H1 (cell line): ENCODE measurements around the gene TMED10. TPM values are rescaled to one million over a fixed set of nuclear protein-coding genes. Genes with fewer than 3 reads are reported as not detected.

Experiments
- CTCF ChIA-PET: fragments of 300-600 bp; sonication (Branson Sonifier 250); formaldehyde crosslinking; loops from one replicate; lab custom pipeline; 2021; ENCODE audit not compliant: partially characterized antibody; lab: Charles Lee
- POLR2A ChIA-PET: fragments of 300-600 bp; sonication (Branson Sonifier 250); formaldehyde crosslinking; loops from one replicate; lab custom pipeline; 2021; ENCODE audit warnings: inconsistent platforms; ENCODE audit not compliant: partially characterized antibody; lab: Charles Lee
- DNase-seq, 2 experiments: peaks; one replicate each; pipeline versions ENCODE4 v3.0.0 to v3.0.0-alpha.2; 2010 to 2022; ENCODE audit warnings: low spot score in 2 of 2, low read depth in 1 of 2, mixed read lengths in 1 of 2
- FAIRE-seq: peaks from 2 replicates; lab custom pipeline; 2011; peaks lifted over from hg19 to GRCh38; lab: Jason Lieb, UNC
- H2AFZ ChIP-seq: 2 replicates; pipeline ENCODE4 v1.8.1; 2012; ENCODE audit warnings: low read length, inconsistent platforms
- H2AK5ac ChIP-seq: 2 replicates; pipeline ENCODE4 v1.6.1; 2013; ENCODE audit warnings: low read depth, low read length
- H2BK120ac ChIP-seq: replicated peaks from 2 replicates; pipeline ENCODE3; 2013; ENCODE audit warnings: low read depth, low read length, inconsistent platforms
- H2BK12ac ChIP-seq: 2 replicates; pipeline ENCODE4 v1.6.1; 2013; ENCODE audit warnings: low read depth, low read length
- H2BK15ac ChIP-seq: 2 replicates; pipeline ENCODE4 v1.6.1; 2013; ENCODE audit warnings: low read length
- H2BK20ac ChIP-seq: 2 replicates; pipeline ENCODE4 v1.6.1; 2013; ENCODE audit warnings: low read length
- H2BK5ac ChIP-seq: 2 replicates; pipeline ENCODE4 v1.6.1; 2013; ENCODE audit warnings: low read depth, low read length
- H3K14ac ChIP-seq: 2 replicates; pipeline ENCODE4 v1.6.1; 2013; ENCODE audit warnings: inconsistent platforms; ENCODE audit not compliant: insufficient read length
- H3K18ac ChIP-seq: 2 replicates; pipeline ENCODE4 v1.6.1; 2013; ENCODE audit warnings: low read length; ENCODE audit errors: extremely low read depth
- H3K23ac ChIP-seq: 2 replicates; pipeline ENCODE4 v1.6.1; 2013; ENCODE audit warnings: inconsistent platforms; ENCODE audit not compliant: insufficient read length
- H3K23me2 ChIP-seq: 2 replicates; pipeline ENCODE4 v1.6.1; 2013; ENCODE audit warnings: low read depth, low read length
- H3K27ac ChIP-seq: 2 replicates; pipeline ENCODE4 v1.6.1; 2011; ENCODE audit warnings: low read depth, low read length, inconsistent platforms
- H3K27me3 ChIP-seq, 4 experiments: replicated peaks in 1 of 4; 1 replicate in 1 of 4; 2 replicates in 3 of 4; pipeline versions ENCODE4 v1.6.1 to v1.8.1; 2011 to 2013; ENCODE audit warnings: low read length in 3 of 4, mild to moderate bottlenecking in 3 of 4, inconsistent platforms in 2 of 4, mixed read lengths in 2 of 4, moderate library complexity in 1 of 4; ENCODE audit not compliant: control insufficient read depth in 3 of 4, insufficient read depth in 3 of 4; ENCODE audit errors: extremely low read depth in 1 of 4
- H3K36me3 ChIP-seq, 4 experiments: 2 replicates each; pipeline versions ENCODE4 v1.6.1 to v1.8.1; 2011 to 2013; ENCODE audit warnings: mild to moderate bottlenecking in 4 of 4, low read length in 3 of 4, moderate library complexity in 2 of 4, control low read depth in 1 of 4, inconsistent platforms in 1 of 4; ENCODE audit not compliant: insufficient read depth in 4 of 4, control insufficient read depth in 2 of 4
- H3K4ac ChIP-seq: replicated peaks from 2 replicates; pipeline ENCODE3; 2013; ENCODE audit warnings: low read length, low read depth, mixed read lengths, inconsistent platforms; ENCODE audit not compliant: insufficient read length
- H3K4me1 ChIP-seq, 4 experiments: replicated peaks in 1 of 4; 1 replicate in 1 of 4; 2 replicates in 3 of 4; pipeline versions ENCODE4 v1.6.1 to v1.8.1; 2011 to 2013; ENCODE audit warnings: low read length in 3 of 4, inconsistent platforms in 2 of 4, mixed read lengths in 1 of 4; ENCODE audit not compliant: insufficient read depth in 4 of 4, control insufficient read depth in 3 of 4
- H3K4me2 ChIP-seq, 2 experiments: 2 replicates each; pipeline versions ENCODE4 v1.6.1 to v1.8.1; 2011 to 2013; ENCODE audit warnings: low read depth in 2 of 2, low read length in 2 of 2, control low read depth in 1 of 2, inconsistent platforms in 1 of 2, mild to moderate bottlenecking in 1 of 2; ENCODE audit not compliant: insufficient read depth in 1 of 2
- H3K4me3 ChIP-seq, 4 experiments: fragments of 200-600, 300-600 bp in 1 of 4; sonication (generic), shearing (Covaris generic), sonication (Bioruptor Twin) in 1 of 4; 2 replicates each; pipeline versions ENCODE4 v1.5.1 to v1.8.1; 2011 to 2016; ENCODE audit warnings: low read length in 4 of 4, low read depth in 3 of 4, control low read depth in 2 of 4, inconsistent platforms in 2 of 4, mild to moderate bottlenecking in 2 of 4, mixed read lengths in 1 of 4, moderate library complexity in 1 of 4; ENCODE audit not compliant: insufficient read depth in 2 of 4; ENCODE audit errors: extremely low read depth in 1 of 4
- H3K56ac ChIP-seq: replicated peaks from 2 replicates; pipeline ENCODE3; 2013; ENCODE audit warnings: low read depth, mild to moderate bottlenecking, mixed read lengths, low read length, inconsistent platforms; ENCODE audit not compliant: insufficient read length
- H3K79me1 ChIP-seq: 2 replicates; pipeline ENCODE4 v1.6.1; 2013; ENCODE audit warnings: low read depth, low read length, control low read depth
- H3K79me2 ChIP-seq, 2 experiments: 2 replicates each; pipeline versions ENCODE4 v1.6.1 to v1.8.1; 2012 to 2013; ENCODE audit warnings: low read length in 2 of 2, mild to moderate bottlenecking in 2 of 2, inconsistent platforms in 1 of 2; ENCODE audit not compliant: insufficient read depth in 2 of 2, control insufficient read depth in 1 of 2
- H3K9ac ChIP-seq, 4 experiments: replicated peaks in 1 of 4; 1 replicate in 1 of 4; 2 replicates in 3 of 4; pipeline versions ENCODE4 v1.6.1 to v1.8.1; 2011 to 2013; ENCODE audit warnings: low read depth in 3 of 4, low read length in 3 of 4, control low read depth in 2 of 4, mild to moderate bottlenecking in 2 of 4, moderate library complexity in 2 of 4, inconsistent platforms in 1 of 4; ENCODE audit errors: extremely low read depth in 1 of 4
- H3K9me3 ChIP-seq, 2 experiments: 2 replicates each; pipeline versions ENCODE4 v1.6.1 to v1.8.1; 2012 to 2013; ENCODE audit warnings: mild to moderate bottlenecking in 2 of 2, moderate library complexity in 2 of 2, control low read depth in 1 of 2, inconsistent platforms in 1 of 2, low read depth in 1 of 2, low read length in 1 of 2, mixed read lengths in 1 of 2; ENCODE audit not compliant: insufficient read depth in 2 of 2
- H4K20me1 ChIP-seq, 2 experiments: replicated peaks in 1 of 2; 2 replicates each; pipeline versions ENCODE3 to v1.8.1; 2011 to 2013; ENCODE audit warnings: inconsistent platforms in 2 of 2, low read length in 2 of 2, mild to moderate bottlenecking in 1 of 2; ENCODE audit not compliant: insufficient read depth in 2 of 2, control insufficient read depth in 1 of 2
- H4K5ac ChIP-seq: 2 replicates; pipeline ENCODE4 v1.6.1; 2013; ENCODE audit warnings: low read length, low read depth, mixed read lengths, inconsistent platforms; ENCODE audit not compliant: insufficient read length
- H4K8ac ChIP-seq: 2 replicates; pipeline ENCODE4 v1.8.0; 2013; ENCODE audit warnings: mild to moderate bottlenecking, moderate library complexity, low read length, inconsistent platforms; ENCODE audit not compliant: insufficient read depth; ENCODE audit errors: extremely low read depth
- H4K91ac ChIP-seq: replicated peaks from 2 replicates; pipeline ENCODE3; 2013; ENCODE audit warnings: low read length, mixed read lengths, inconsistent platforms; ENCODE audit not compliant: insufficient read length
- CBX8 ChIP-seq: fragments of 300-800, 300-1000 bp; sonication (generic); IDR thresholded peaks from 2 replicates; pipeline ENCODE4 v1.7.1; 2016; ENCODE audit warnings: low read depth, low read length, borderline replicate concordance
- SIN3A ChIP-seq, 2 experiments: IDR thresholded peaks in 1 of 2; conservative IDR thresholded peaks in 1 of 2; 2 replicates each; pipeline ENCODE4 v1.6.1; 2011 to 2012; ENCODE audit warnings: low read length in 2 of 2, improper control_type of control experiment in 1 of 2, low read depth in 1 of 2, mild to moderate bottlenecking in 1 of 2
- SRF ChIP-seq: IDR thresholded peaks from 2 replicates; pipeline ENCODE4 v1.6.1; 2011; ENCODE audit warnings: mild to moderate bottlenecking, low read depth, low read length, moderate library complexity
- TAF1 ChIP-seq: IDR thresholded peaks from 2 replicates; pipeline ENCODE4 v1.6.1; 2011; ENCODE audit warnings: mild to moderate bottlenecking, low read depth, low read length
- WGBS, 2 experiments: shearing (Covaris generic) in 1 of 2; methylation state at CpG; one replicate each; pipeline versions ENCODE4 v1.1.6 to v1.1.7; 2013 to 2015; ENCODE audit warnings: low lambda C conversion rate in 2 of 2, mixed read lengths in 2 of 2, inconsistent platforms in 1 of 2, low coverage in 1 of 2, missing lambda C conversion rate in 1 of 2; ENCODE audit not compliant: insufficient replicate concordance in 2 of 2, insufficient coverage in 1 of 2, insufficient read length in 1 of 2; ENCODE audit errors: extremely low coverage in 1 of 2, missing lambda C conversion rate in 1 of 2; 5-methylcytosine and 5-hydroxymethylcytosine counted together
- polyA plus RNA-seq, 7 experiments: library from polyadenylated mRNA; depleted of rRNA in 3 of 7; stranded (reverse) in 5 of 7; unstranded in 2 of 7; fragments of >200 nt in 5 of 7; fragments of 200-250 nt in 2 of 7; gene quantifications; 1 replicate in 5 of 7; 2 replicates in 1 of 7; 4 replicates in 1 of 7; pipeline versions ENCODE4 v1.2.1 to v1.2.3, GENCODE V29; 2011 to 2013; ENCODE audit warnings: missing spikeins in 2 of 7, mixed read lengths in 2 of 7
- total RNA-seq: library from RNA; stranded (reverse); fragmentation: NEBNext Ultra II Directional; extraction: Animal tissue kit (Norgen Biotek cat#: 25700); gene quantifications from 2 replicates; pipeline ENCODE4 v1.2.1, GENCODE V29; 2021

TMED10 gene
- total and polyA plus RNA-seq, 2 of the 8 experiments (the other 6 are each of a cell fraction or from before 2014, with no cell fraction given) = 218 to 250 TPM

DNA sequence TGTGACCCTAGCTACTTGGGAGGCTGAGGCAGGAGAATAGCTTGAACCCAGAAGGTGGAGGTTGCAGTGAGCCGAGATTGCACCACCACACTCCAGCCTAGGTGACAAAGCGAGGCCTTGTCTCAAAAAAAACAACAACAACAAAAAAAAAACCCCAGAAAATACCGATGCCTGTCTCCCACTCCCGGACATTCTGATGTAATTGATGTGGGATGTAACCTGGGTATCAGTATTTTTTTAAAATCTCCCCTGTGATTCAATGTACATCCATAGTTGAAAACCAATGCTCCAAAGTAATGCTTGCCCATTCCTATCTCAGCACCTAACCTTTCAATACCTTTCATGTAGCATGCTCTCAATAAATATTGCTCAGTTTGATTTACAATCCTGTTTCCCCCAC lies 11.7 kb upstream of the TMED10 start:
- no peaks in the 10 kb centered on the region for H3K79me1 ChIP-seq
- no peak overlapping the region for H2AFZ ChIP-seq
- WGBS, 2 experiments = 93% methylated on average over 4 of the region's 4 CpGs; no CpG with 5 or more reads in 1 of the 2 experiments
- no peak overlapping the region for H4K8ac ChIP-seq
- no peaks in the 10 kb centered on the region for H3K4me1 ChIP-seq
- POLR2A ChIA-PET = no interaction called here
- no peaks in the 10 kb centered on the region for H3K27me3 ChIP-seq
- H2AK5ac ChIP-seq = no peak overlapping the region
- DNase-seq (no peak), FAIRE-seq (no peak)
- no peak overlapping the region for H2BK20ac ChIP-seq
- H3K4me2 ChIP-seq = no peak overlapping the region
- no peak overlapping the region for H4K5ac ChIP-seq
- H4K20me1 ChIP-seq = no peaks in the 10 kb centered on the region
- H3K4ac ChIP-seq = no peak overlapping the region
- no peak overlapping the region for H3K56ac ChIP-seq
- no peak overlapping the region for H3K27ac ChIP-seq
- no peaks in the 10 kb centered on the region for H3K36me3 ChIP-seq
- no peak overlapping the region for H3K14ac ChIP-seq
- no peaks in the 10 kb centered on the region for H3K79me2 ChIP-seq
- no peaks in the 10 kb centered on the region for H3K23me2 ChIP-seq
- CTCF ChIA-PET = no interaction called here
- H3K4me3 ChIP-seq = no peak overlapping the region
- no peak overlapping the region for H3K9ac ChIP-seq
- no peak overlapping the region for H2BK15ac ChIP-seq
- H2BK12ac ChIP-seq = no peak overlapping the region
- no peak overlapping the region for H2BK5ac ChIP-seq
- no peak overlapping the region for H3K23ac ChIP-seq
- no peak overlapping the region for H3K18ac ChIP-seq
- no peak overlapping the region for H2BK120ac ChIP-seq
- H3K9me3 ChIP-seq = no peaks in the 10 kb centered on the region
- no peak overlapping the region for H4K91ac ChIP-seq
- no peak for TF ChIP-seq CBX8
- no peak for TF ChIP-seq TAF1
- no peak for TF ChIP-seq SRF
- no peak for TF ChIP-seq SIN3A (conservative IDR thresholded peaks at IDR 0.05 in 1 of 2, IDR thresholded peaks at IDR 0.05 in 1 of 2; ENCODE audit: low read depth in 1 of 2, low read length in 2 of 2)
